NB4 (cell line): ENCODE results near the gene SLC1A1.

Experiments
- DNase-seq: peaks from one replicate; pipeline ENCODE4 v3.0.0; 2010; ENCODE audit warnings: low read depth
- H3K4me3 ChIP-seq: one replicate; pipeline ENCODE4 v1.5.1; 2011; ENCODE audit warnings: mild to moderate bottlenecking, low read depth, low read length, moderate library complexity
- CTCF ChIP-seq: IDR thresholded peaks from one replicate; pipeline ENCODE4 v1.5.1; 2012; ENCODE audit warnings: low read depth, low read length
- MYC ChIP-seq: IDR thresholded peaks from 2 replicates; pipeline ENCODE4 v1.6.1; 2011; ENCODE audit warnings: low read depth, low read length
- POLR2A ChIP-seq: IDR thresholded peaks from 2 replicates; pipeline ENCODE4 v1.6.1; 2011; ENCODE audit warnings: mild to moderate bottlenecking; ENCODE audit not compliant: insufficient read length; ENCODE audit errors: extremely low read depth
- TF ChIP-seq, protein P1 (sequence below): IDR thresholded peaks from 2 replicates; pipeline ENCODE4 v1.6.1; 2011; ENCODE audit warnings: low read depth, low read length

The SLC1A1 gene

DNA sequence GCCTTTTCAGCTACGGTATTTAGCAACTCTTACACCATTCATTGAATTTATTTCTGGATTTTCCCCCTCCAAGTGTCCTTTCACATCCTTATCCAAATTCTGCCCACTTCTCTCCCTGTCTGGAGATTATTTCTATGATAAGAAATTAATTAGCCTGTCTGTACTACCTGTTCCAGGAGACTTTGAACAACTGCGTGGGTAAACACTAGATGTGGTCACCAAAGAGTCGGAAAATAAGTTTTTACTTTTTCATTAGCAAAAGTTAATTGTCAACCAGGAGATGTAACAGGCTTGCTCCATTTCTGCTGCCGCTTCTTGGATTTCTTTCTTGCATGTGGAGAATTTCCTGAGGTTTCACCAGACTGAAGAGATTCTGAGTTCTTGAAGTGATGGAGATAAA lies 14.0 kb downstream of the SLC1A1 start:
- no peak overlapping the region for H3K4me3 ChIP-seq
- no peak for TF ChIP-seq POLR2A
- TF ChIP-seq MYC = no peak
- TF ChIP-seq CTCF = no peak
- TF ChIP-seq, protein P1, sequence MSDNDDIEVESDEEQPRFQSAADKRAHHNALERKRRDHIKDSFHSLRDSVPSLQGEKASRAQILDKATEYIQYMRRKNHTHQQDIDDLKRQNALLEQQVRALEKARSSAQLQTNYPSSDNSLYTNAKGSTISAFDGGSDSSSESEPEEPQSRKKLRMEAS = no peak
- no peak for DNase-seq

GRCh38 chr9:4506490-4506889 lies 16.2 kb downstream of the SLC1A1 start:
- no peak overlapping the region for H3K4me3 ChIP-seq
- DNase-seq = no peak
- TF ChIP-seq POLR2A (no peak), MYC (no peak), CTCF (no peak)
- TF ChIP-seq, protein P1 = no peak

DNA sequence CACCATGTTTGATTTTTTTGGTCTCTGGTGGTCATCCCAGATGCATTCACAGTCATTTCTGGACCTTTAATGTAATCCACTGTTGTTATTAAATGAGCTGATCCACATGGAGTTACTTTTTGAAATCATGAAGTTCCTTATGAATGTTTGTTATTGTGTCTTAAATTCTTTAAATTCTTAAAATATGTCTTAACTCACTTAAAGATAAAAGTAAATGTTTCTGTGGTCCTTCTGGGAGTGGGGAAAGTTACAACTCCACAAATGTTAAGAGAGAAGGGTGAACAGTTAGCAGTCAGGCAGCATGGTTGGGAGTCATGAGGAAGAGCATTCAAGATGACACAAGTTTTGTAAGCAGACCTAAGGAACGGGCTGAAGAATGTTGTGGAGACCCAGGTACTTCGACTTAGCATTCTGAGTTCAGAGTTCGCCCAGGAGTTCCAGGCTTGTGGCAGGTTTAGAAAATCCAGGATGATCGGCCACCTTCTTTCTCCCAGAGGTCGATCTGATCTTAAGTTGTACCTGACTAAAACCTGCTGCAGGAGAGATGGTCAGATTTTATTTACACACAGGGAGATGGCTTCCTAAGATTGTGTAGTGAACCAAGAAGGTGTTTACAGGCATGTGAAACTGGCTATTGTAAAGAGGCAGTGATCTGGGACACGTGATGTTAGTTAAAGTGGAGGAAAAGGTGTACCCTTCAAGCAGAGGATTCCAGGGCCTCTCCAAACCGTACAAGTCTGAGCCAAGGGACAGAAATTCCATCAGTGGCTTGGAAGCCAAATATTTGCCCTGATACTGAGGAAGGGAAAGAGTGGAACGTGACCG lies 17.2 kb downstream of the SLC1A1 start:
- TF ChIP-seq, protein P1 = no peak
- no peak for TF ChIP-seq POLR2A
- no peak for TF ChIP-seq CTCF
- TF ChIP-seq MYC = no peak
- no peak overlapping the region for H3K4me3 ChIP-seq
- no peak for DNase-seq

DNA sequence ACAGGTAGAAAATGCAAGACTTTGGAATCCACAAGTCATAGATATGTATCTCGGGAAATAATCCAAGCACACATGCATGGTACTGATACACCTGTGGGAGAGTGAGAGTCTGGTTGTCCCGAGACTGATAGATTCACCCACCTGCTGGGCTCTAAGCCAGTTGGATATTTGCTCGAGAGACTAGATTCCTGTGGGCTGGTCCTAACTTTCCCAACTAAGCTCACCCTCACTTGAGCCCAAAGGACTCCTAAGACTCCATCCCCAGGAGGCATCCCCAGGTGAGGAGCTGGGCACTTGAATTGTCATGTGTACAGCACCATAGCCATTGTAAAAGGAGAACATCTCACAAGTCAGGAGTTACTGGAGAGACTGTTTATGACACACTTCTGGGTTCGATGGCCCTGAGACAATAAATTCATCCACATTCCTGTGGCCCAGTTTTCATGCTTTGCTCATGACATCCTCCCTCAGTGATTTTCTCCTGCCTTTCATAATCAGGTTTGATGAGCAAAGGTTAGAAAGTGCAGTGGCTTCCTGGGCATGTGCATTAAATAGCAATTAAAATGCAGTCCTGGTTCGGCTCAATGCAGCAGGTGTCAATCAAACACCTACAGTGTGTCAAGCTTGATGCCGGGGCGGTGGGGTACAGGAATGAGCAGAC lies 18.1 kb downstream of the SLC1A1 start:
- H3K4me3 ChIP-seq = no peak overlapping the region
- DNase-seq = no peak
- TF ChIP-seq POLR2A (no peak), CTCF (no peak)

DNA sequence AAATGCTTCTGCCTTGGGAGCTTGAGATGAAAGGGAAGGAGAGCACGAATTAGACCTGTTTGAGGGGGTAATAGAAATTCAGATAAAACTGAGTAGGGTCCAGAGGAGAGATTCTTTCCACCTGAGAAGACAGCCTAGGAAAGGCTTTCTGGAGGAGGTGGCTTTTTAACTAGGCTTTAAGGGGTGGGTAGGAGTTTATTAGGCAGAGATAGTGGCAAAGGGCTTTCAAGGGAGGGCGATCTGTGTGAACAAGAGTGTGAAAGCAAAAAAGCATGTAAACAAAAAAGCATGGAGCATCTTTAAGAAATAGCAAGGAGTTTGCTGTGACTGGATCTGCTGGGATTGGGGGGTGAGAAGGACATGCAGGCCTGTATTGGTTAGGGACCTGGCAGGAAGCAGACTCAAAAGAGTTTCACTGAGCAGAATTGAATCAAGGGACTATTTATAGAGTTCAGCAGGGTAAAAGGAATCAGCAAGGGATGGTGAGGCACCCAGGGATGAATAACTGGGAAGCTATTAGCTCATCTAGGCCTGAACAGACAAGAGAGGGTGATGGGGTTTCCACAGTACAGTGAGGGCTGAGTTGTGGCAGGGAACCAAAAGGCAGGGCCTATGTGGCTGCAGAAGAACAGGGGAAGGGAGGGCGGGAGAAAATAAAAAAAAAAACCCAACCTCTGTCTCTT lies 18.8 kb downstream of the SLC1A1 start:
- DNase-seq = no peak
- H3K4me3 ChIP-seq = no peak overlapping the region
- TF ChIP-seq, protein P1 = no peak
- TF ChIP-seq POLR2A (no peak), MYC (no peak), CTCF (no peak)
